ENCODE data around the gene PDCD11. TPM values are rescaled to one million over a fixed set of nuclear protein-coding genes. Genes with fewer than 3 reads are reported as not detected.
A peak's percentile ranks its signal among the peaks of the same experiment; 100 is the strongest.

The PDCD11 gene
- total RNA-seq, 1 experiment from 2014 or later = 51.4 TPM

- no peak for DNase-seq (ENCODE audit: extremely low read depth, low read depth)
Observed at GRCh38 chr10:103449208-103450144, 53.0 kb downstream of the PDCD11 start.

- no peak for DNase-seq (ENCODE audit: extremely low read depth, low read depth)
Observed at GRCh38 chr10:103450201-103450695, 53.8 kb downstream of the PDCD11 start.

- peak; percentile 58 for DNase-seq (ENCODE audit: extremely low read depth, low read depth)
Observed at GRCh38 chr10:103451091-103451813, 54.8 kb downstream of the PDCD11 start.

- peak; percentile 28 for DNase-seq (ENCODE audit: extremely low read depth, low read depth)
Observed at GRCh38 chr10:103451831-103452505, 55.5 kb downstream of the PDCD11 start, which contains the start of gene CALHM2. TSS of gene CALHM2 (minus strand) at chr10:103452370. CDS start at chr10:103449941, 2,429 bp downstream.

GRCh38 chr10:103452506-103453230 lies 56.2 kb downstream of the PDCD11 start:
- no peak for DNase-seq (ENCODE audit: extremely low read depth, low read depth)

GRCh38 chr10:103454026-103454425 lies 57.6 kb downstream of the PDCD11 start:
- DNase-seq (ENCODE audit: extremely low read depth, low read depth) = no peak

- no peak for DNase-seq (ENCODE audit: extremely low read depth, low read depth)
Observed at GRCh38 chr10:103455235-103455634, 58.8 kb downstream of the PDCD11 start.

GRCh38 chr10:103456074-103456660 lies 59.7 kb downstream of the PDCD11 start:
- DNase-seq (ENCODE audit: extremely low read depth, low read depth) = no peak

- no peak for DNase-seq (ENCODE audit: extremely low read depth, low read depth)
Observed at GRCh38 chr10:103457176-103457712, 60.8 kb downstream of the PDCD11 start.

- no peak for DNase-seq (ENCODE audit: extremely low read depth, low read depth)
Observed at GRCh38 chr10:103457896-103458583, 61.6 kb downstream of the PDCD11 start.

- no peak for DNase-seq (ENCODE audit: extremely low read depth, low read depth)
Observed at GRCh38 chr10:103458720-103459119, 62.3 kb downstream of the PDCD11 start, which contains the start of gene CALHM1. TSS of gene CALHM1 (minus strand) at chr10:103458900. CDS start at chr10:103458751, 149 bp downstream.

- DNase-seq (ENCODE audit: extremely low read depth, low read depth) = no peak
Observed at GRCh38 chr10:103459615-103460014, 63.2 kb downstream of the PDCD11 start.

GRCh38 chr10:103463499-103463898 lies 67.1 kb downstream of the PDCD11 start:
- DNase-seq (ENCODE audit: extremely low read depth, low read depth) = no peak

- DNase-seq (ENCODE audit: extremely low read depth, low read depth) = no peak
Observed at GRCh38 chr10:103465411-103466179, 69.2 kb downstream of the PDCD11 start.

- no peak for DNase-seq (ENCODE audit: extremely low read depth, low read depth)
Observed at GRCh38 chr10:103466734-103467133, 70.3 kb downstream of the PDCD11 start.

GRCh38 chr10:103467406-103467805 lies 71.0 kb downstream of the PDCD11 start:
- no peak for DNase-seq (ENCODE audit: extremely low read depth, low read depth)

GRCh38 chr10:103469201-103469600 lies 72.8 kb downstream of the PDCD11 start:
- no peak for DNase-seq (ENCODE audit: extremely low read depth, low read depth)

Data from NCI-H460 (cell line).